Suprapubic skin (tissue), 3 donors: ENCODE data around the gene NFYA.

Experiments used
- POLR2A ChIP-seq, 2 donors: fragments of 450-650 bp; IDR thresholded peaks; one replicate each; pipeline ENCODE4 v1.6.1; 2017; ENCODE audit warnings: antibody characterized with exemption in 2 of 2, mild to moderate bottlenecking in 2 of 2, moderate library complexity in 2 of 2
- TF ChIP-seq, protein P1 (sequence below), 2 donors: fragments of 200-600 bp in 1 of 2; fragments of 450-650 bp in 1 of 2; sonication (generic) in 1 of 2; IDR thresholded peaks; one replicate each; pipeline ENCODE4 v1.5.1; 2016 to 2019; ENCODE audit warnings: antibody characterized with exemption in 2 of 2, mild to moderate bottlenecking in 1 of 2, moderate library complexity in 1 of 2

DNA sequence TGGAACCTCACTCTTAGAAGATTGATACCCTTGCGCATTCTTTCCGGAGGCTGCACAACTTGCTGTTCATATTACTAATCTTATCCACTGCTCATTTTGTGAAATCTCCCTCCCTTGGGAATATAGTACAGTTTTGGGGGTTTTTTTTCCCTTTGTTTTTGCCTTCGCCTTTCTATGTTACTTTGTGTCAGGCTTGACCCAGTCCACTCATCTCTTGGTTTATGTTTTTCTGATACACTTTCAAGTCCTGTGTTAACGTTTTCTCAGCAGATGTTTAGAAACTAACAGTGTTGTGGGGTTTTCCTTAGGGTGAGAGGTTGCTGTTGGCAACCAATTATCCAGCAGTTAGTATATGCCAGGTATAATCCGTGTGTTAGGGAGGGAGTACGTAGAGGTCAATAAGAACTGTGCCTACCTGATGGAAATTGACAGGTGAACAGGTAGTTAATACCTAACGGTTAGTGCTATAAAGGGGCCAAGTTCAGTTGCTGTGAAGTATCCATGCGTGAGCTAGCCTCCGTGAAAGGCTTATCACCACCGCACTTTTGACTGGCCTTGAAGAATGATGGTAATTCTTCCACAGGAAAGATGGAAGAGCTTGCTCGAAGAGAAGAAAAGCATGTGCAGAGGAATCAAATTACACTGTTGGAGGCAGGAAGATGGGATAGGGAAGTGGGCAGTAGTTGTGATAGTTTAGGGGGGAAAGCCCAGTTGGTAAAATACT, 1.4 kb downstream of the NFYA start:
- TF ChIP-seq, protein P1, sequence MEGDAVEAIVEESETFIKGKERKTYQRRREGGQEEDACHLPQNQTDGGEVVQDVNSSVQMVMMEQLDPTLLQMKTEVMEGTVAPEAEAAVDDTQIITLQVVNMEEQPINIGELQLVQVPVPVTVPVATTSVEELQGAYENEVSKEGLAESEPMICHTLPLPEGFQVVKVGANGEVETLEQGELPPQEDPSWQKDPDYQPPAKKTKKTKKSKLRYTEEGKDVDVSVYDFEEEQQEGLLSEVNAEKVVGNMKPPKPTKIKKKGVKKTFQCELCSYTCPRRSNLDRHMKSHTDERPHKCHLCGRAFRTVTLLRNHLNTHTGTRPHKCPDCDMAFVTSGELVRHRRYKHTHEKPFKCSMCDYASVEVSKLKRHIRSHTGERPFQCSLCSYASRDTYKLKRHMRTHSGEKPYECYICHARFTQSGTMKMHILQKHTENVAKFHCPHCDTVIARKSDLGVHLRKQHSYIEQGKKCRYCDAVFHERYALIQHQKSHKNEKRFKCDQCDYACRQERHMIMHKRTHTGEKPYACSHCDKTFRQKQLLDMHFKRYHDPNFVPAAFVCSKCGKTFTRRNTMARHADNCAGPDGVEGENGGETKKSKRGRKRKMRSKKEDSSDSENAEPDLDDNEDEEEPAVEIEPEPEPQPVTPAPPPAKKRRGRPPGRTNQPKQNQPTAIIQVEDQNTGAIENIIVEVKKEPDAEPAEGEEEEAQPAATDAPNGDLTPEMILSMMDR (IDR thresholded peaks at IDR 0.05) = no peak
- no peak for TF ChIP-seq POLR2A (IDR thresholded peaks at IDR 0.05)
